H1 (cell line): ENCODE data around the gene TFAP2C. TPM values are rescaled to one million over a fixed set of nuclear protein-coding genes. Genes with fewer than 3 reads are reported as not detected.

Source experiments
- CTCF ChIA-PET: fragments of 300-600 bp; sonication (Branson Sonifier 250); formaldehyde crosslinking; loops from one replicate; lab custom pipeline; 2021; ENCODE audit not compliant: partially characterized antibody; lab: Charles Lee
- POLR2A ChIA-PET: fragments of 300-600 bp; sonication (Branson Sonifier 250); formaldehyde crosslinking; loops from one replicate; lab custom pipeline; 2021; ENCODE audit warnings: inconsistent platforms; ENCODE audit not compliant: partially characterized antibody; lab: Charles Lee
- DNase-seq, 2 experiments: peaks; one replicate each; pipeline versions ENCODE4 v3.0.0 to v3.0.0-alpha.2; 2010 to 2022; ENCODE audit warnings: low spot score in 2 of 2, low read depth in 1 of 2, mixed read lengths in 1 of 2
- FAIRE-seq: peaks from 2 replicates; lab custom pipeline; 2011; peaks lifted over from hg19 to GRCh38; lab: Jason Lieb, UNC
- H2AFZ ChIP-seq: 2 replicates; pipeline ENCODE4 v1.8.1; 2012; ENCODE audit warnings: low read length, inconsistent platforms
- H2AK5ac ChIP-seq: 2 replicates; pipeline ENCODE4 v1.6.1; 2013; ENCODE audit warnings: low read depth, low read length
- H2BK120ac ChIP-seq: replicated peaks from 2 replicates; pipeline ENCODE3; 2013; ENCODE audit warnings: low read depth, low read length, inconsistent platforms
- H2BK12ac ChIP-seq: 2 replicates; pipeline ENCODE4 v1.6.1; 2013; ENCODE audit warnings: low read depth, low read length
- H2BK15ac ChIP-seq: 2 replicates; pipeline ENCODE4 v1.6.1; 2013; ENCODE audit warnings: low read length
- H2BK20ac ChIP-seq: 2 replicates; pipeline ENCODE4 v1.6.1; 2013; ENCODE audit warnings: low read length
- H2BK5ac ChIP-seq: 2 replicates; pipeline ENCODE4 v1.6.1; 2013; ENCODE audit warnings: low read depth, low read length
- H3K14ac ChIP-seq: 2 replicates; pipeline ENCODE4 v1.6.1; 2013; ENCODE audit warnings: inconsistent platforms; ENCODE audit not compliant: insufficient read length
- H3K18ac ChIP-seq: 2 replicates; pipeline ENCODE4 v1.6.1; 2013; ENCODE audit warnings: low read length; ENCODE audit errors: extremely low read depth
- H3K23ac ChIP-seq: 2 replicates; pipeline ENCODE4 v1.6.1; 2013; ENCODE audit warnings: inconsistent platforms; ENCODE audit not compliant: insufficient read length
- H3K23me2 ChIP-seq: 2 replicates; pipeline ENCODE4 v1.6.1; 2013; ENCODE audit warnings: low read depth, low read length
- H3K27ac ChIP-seq: 2 replicates; pipeline ENCODE4 v1.6.1; 2011; ENCODE audit warnings: low read depth, low read length, inconsistent platforms
- H3K27me3 ChIP-seq, 4 experiments: replicated peaks in 1 of 4; 1 replicate in 1 of 4; 2 replicates in 3 of 4; pipeline versions ENCODE4 v1.6.1 to v1.8.1; 2011 to 2013; ENCODE audit warnings: low read length in 3 of 4, mild to moderate bottlenecking in 3 of 4, inconsistent platforms in 2 of 4, mixed read lengths in 2 of 4, moderate library complexity in 1 of 4; ENCODE audit not compliant: control insufficient read depth in 3 of 4, insufficient read depth in 3 of 4; ENCODE audit errors: extremely low read depth in 1 of 4
- H3K36me3 ChIP-seq, 4 experiments: 2 replicates each; pipeline versions ENCODE4 v1.6.1 to v1.8.1; 2011 to 2013; ENCODE audit warnings: mild to moderate bottlenecking in 4 of 4, low read length in 3 of 4, moderate library complexity in 2 of 4, control low read depth in 1 of 4, inconsistent platforms in 1 of 4; ENCODE audit not compliant: insufficient read depth in 4 of 4, control insufficient read depth in 2 of 4
- H3K4ac ChIP-seq: replicated peaks from 2 replicates; pipeline ENCODE3; 2013; ENCODE audit warnings: low read length, low read depth, mixed read lengths, inconsistent platforms; ENCODE audit not compliant: insufficient read length
- H3K4me1 ChIP-seq, 4 experiments: replicated peaks in 1 of 4; 1 replicate in 1 of 4; 2 replicates in 3 of 4; pipeline versions ENCODE4 v1.6.1 to v1.8.1; 2011 to 2013; ENCODE audit warnings: low read length in 3 of 4, inconsistent platforms in 2 of 4, mixed read lengths in 1 of 4; ENCODE audit not compliant: insufficient read depth in 4 of 4, control insufficient read depth in 3 of 4
- H3K4me2 ChIP-seq, 2 experiments: 2 replicates each; pipeline versions ENCODE4 v1.6.1 to v1.8.1; 2011 to 2013; ENCODE audit warnings: low read depth in 2 of 2, low read length in 2 of 2, control low read depth in 1 of 2, inconsistent platforms in 1 of 2, mild to moderate bottlenecking in 1 of 2; ENCODE audit not compliant: insufficient read depth in 1 of 2
- H3K4me3 ChIP-seq, 4 experiments: fragments of 200-600, 300-600 bp in 1 of 4; sonication (generic), shearing (Covaris generic), sonication (Bioruptor Twin) in 1 of 4; 2 replicates each; pipeline versions ENCODE4 v1.5.1 to v1.8.1; 2011 to 2016; ENCODE audit warnings: low read length in 4 of 4, low read depth in 3 of 4, control low read depth in 2 of 4, inconsistent platforms in 2 of 4, mild to moderate bottlenecking in 2 of 4, mixed read lengths in 1 of 4, moderate library complexity in 1 of 4; ENCODE audit not compliant: insufficient read depth in 2 of 4; ENCODE audit errors: extremely low read depth in 1 of 4
- H3K56ac ChIP-seq: replicated peaks from 2 replicates; pipeline ENCODE3; 2013; ENCODE audit warnings: low read depth, mild to moderate bottlenecking, mixed read lengths, low read length, inconsistent platforms; ENCODE audit not compliant: insufficient read length
- H3K79me1 ChIP-seq: 2 replicates; pipeline ENCODE4 v1.6.1; 2013; ENCODE audit warnings: low read depth, low read length, control low read depth
- H3K79me2 ChIP-seq, 2 experiments: 2 replicates each; pipeline versions ENCODE4 v1.6.1 to v1.8.1; 2012 to 2013; ENCODE audit warnings: low read length in 2 of 2, mild to moderate bottlenecking in 2 of 2, inconsistent platforms in 1 of 2; ENCODE audit not compliant: insufficient read depth in 2 of 2, control insufficient read depth in 1 of 2
- H3K9ac ChIP-seq, 4 experiments: replicated peaks in 1 of 4; 1 replicate in 1 of 4; 2 replicates in 3 of 4; pipeline versions ENCODE4 v1.6.1 to v1.8.1; 2011 to 2013; ENCODE audit warnings: low read depth in 3 of 4, low read length in 3 of 4, control low read depth in 2 of 4, mild to moderate bottlenecking in 2 of 4, moderate library complexity in 2 of 4, inconsistent platforms in 1 of 4; ENCODE audit errors: extremely low read depth in 1 of 4
- H3K9me3 ChIP-seq, 2 experiments: 2 replicates each; pipeline versions ENCODE4 v1.6.1 to v1.8.1; 2012 to 2013; ENCODE audit warnings: mild to moderate bottlenecking in 2 of 2, moderate library complexity in 2 of 2, control low read depth in 1 of 2, inconsistent platforms in 1 of 2, low read depth in 1 of 2, low read length in 1 of 2, mixed read lengths in 1 of 2; ENCODE audit not compliant: insufficient read depth in 2 of 2
- H4K20me1 ChIP-seq, 2 experiments: replicated peaks in 1 of 2; 2 replicates each; pipeline versions ENCODE3 to v1.8.1; 2011 to 2013; ENCODE audit warnings: inconsistent platforms in 2 of 2, low read length in 2 of 2, mild to moderate bottlenecking in 1 of 2; ENCODE audit not compliant: insufficient read depth in 2 of 2, control insufficient read depth in 1 of 2
- H4K5ac ChIP-seq: 2 replicates; pipeline ENCODE4 v1.6.1; 2013; ENCODE audit warnings: low read length, low read depth, mixed read lengths, inconsistent platforms; ENCODE audit not compliant: insufficient read length
- H4K8ac ChIP-seq: 2 replicates; pipeline ENCODE4 v1.8.0; 2013; ENCODE audit warnings: mild to moderate bottlenecking, moderate library complexity, low read length, inconsistent platforms; ENCODE audit not compliant: insufficient read depth; ENCODE audit errors: extremely low read depth
- H4K91ac ChIP-seq: replicated peaks from 2 replicates; pipeline ENCODE3; 2013; ENCODE audit warnings: low read length, mixed read lengths, inconsistent platforms; ENCODE audit not compliant: insufficient read length
- ASH2L ChIP-seq: fragments of 200-600, 300-600 bp; sonication (generic); IDR thresholded peaks from one replicate; pipeline ENCODE4 v1.7.1; 2017; ENCODE audit warnings: low read length
- CHD1 ChIP-seq: IDR thresholded peaks from 2 replicates; pipeline ENCODE4 v1.6.1; 2012; ENCODE audit warnings: low read depth, low read length, improper control_type of control experiment
- CHD2 ChIP-seq: IDR thresholded peaks from 2 replicates; pipeline ENCODE4 v1.6.1; 2012; ENCODE audit warnings: low read length, improper control_type of control experiment
- CREB1 ChIP-seq: IDR thresholded peaks from 2 replicates; pipeline ENCODE4 v1.6.1; 2012; ENCODE audit warnings: inconsistent platforms
- EP300 ChIP-seq, 2 experiments: IDR thresholded peaks; 1 replicate in 1 of 2; 2 replicates in 1 of 2; pipeline ENCODE4 v1.6.1; 2011 to 2012; ENCODE audit warnings: low read depth in 2 of 2, low read length in 2 of 2, mild to moderate bottlenecking in 2 of 2, borderline replicate concordance in 1 of 2, inconsistent platforms in 1 of 2, moderate library complexity in 1 of 2
- EZH2 ChIP-seq: fragments of 200-600 bp; sonication (generic); IDR thresholded peaks from 2 replicates; pipeline ENCODE4 v1.7.1; 2012; ENCODE audit warnings: low read depth, mild to moderate bottlenecking, moderate library complexity, low read length, inconsistent platforms; ENCODE audit not compliant: severe bottlenecking
- SAP30 ChIP-seq: fragments of 300-600 bp; sonication (generic); IDR thresholded peaks from 2 replicates; pipeline ENCODE4 v1.7.1; 2012; ENCODE audit warnings: low read length, moderate library complexity, mild to moderate bottlenecking, inconsistent platforms; ENCODE audit not compliant: insufficient read depth, insufficient replicate concordance
- SIRT6 ChIP-seq: IDR thresholded peaks from one replicate; pipeline ENCODE4 v1.7.1; 2012; ENCODE audit warnings: low read length, inconsistent platforms
- TAF7 ChIP-seq: optimal IDR thresholded peaks from 2 replicates; pipeline ENCODE3; 2011; ENCODE audit warnings: low read depth, mild to moderate bottlenecking, inconsistent platforms, low read length, moderate library complexity, borderline replicate concordance
- WGBS, 2 experiments: shearing (Covaris generic) in 1 of 2; methylation state at CpG; one replicate each; pipeline versions ENCODE4 v1.1.6 to v1.1.7; 2013 to 2015; ENCODE audit warnings: low lambda C conversion rate in 2 of 2, mixed read lengths in 2 of 2, inconsistent platforms in 1 of 2, low coverage in 1 of 2, missing lambda C conversion rate in 1 of 2; ENCODE audit not compliant: insufficient replicate concordance in 2 of 2, insufficient coverage in 1 of 2, insufficient read length in 1 of 2; ENCODE audit errors: extremely low coverage in 1 of 2, missing lambda C conversion rate in 1 of 2; 5-methylcytosine and 5-hydroxymethylcytosine counted together
- polyA plus RNA-seq, 7 experiments: library from polyadenylated mRNA; depleted of rRNA in 3 of 7; stranded (reverse) in 5 of 7; unstranded in 2 of 7; fragments of >200 nt in 5 of 7; fragments of 200-250 nt in 2 of 7; gene quantifications; 1 replicate in 5 of 7; 2 replicates in 1 of 7; 4 replicates in 1 of 7; pipeline versions ENCODE4 v1.2.1 to v1.2.3, GENCODE V29; 2011 to 2013; ENCODE audit warnings: missing spikeins in 2 of 7, mixed read lengths in 2 of 7
- total RNA-seq: library from RNA; stranded (reverse); fragmentation: NEBNext Ultra II Directional; extraction: Animal tissue kit (Norgen Biotek cat#: 25700); gene quantifications from 2 replicates; pipeline ENCODE4 v1.2.1, GENCODE V29; 2021

TFAP2C gene
- total and polyA plus RNA-seq, 2 of the 8 experiments (the other 6 are each of a cell fraction or from before 2014, with no cell fraction given), result 1.7 to 5.8 TPM

DNA sequence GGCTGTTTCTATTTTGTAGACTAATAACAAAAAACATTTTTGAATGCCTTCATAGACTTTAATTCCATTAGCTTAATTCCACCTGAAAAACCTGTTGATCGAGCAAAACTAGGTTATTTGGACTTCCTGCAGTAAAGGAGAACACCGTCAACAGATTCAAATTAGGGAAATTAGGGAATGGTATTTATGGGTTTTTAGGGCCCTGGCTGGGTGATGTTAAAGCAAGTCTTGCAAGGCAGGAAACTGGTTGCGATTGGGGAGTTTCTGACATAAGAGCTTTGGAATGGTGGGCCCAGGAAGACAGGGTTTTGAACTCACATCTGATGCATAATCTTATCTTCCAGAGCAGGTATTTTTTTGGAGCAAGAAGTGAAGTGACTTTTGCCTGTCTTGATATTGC lies 40.1 kb upstream of the TFAP2C start:
- Histone ChIP-seq H3K27me3 (no peaks in the 10 kb centered on the region; a peak in 1 of 7 replicates), H2BK15ac (no peak overlapping the region), H3K4ac (no peak overlapping the region), H3K23ac (no peak overlapping the region), H2BK20ac (no peak overlapping the region), H4K91ac (no peak overlapping the region), H2AFZ (no peak overlapping the region), H3K79me1 (no peaks in the 10 kb centered on the region), H2BK5ac (no peak overlapping the region), H3K9me3 (no peaks in the 10 kb centered on the region), H3K56ac (no peak overlapping the region), H4K8ac (no peak overlapping the region), H3K79me2 (no peaks in the 10 kb centered on the region), H3K4me1 (peaks cover 0 to 2% (median 0%) of the 10 kb centered on the region in 4 experiments; a peak in 1 of 7 replicates), H3K18ac (no peak overlapping the region), H3K27ac (no peak overlapping the region), H4K5ac (no peak overlapping the region), H3K4me2 (no peak overlapping the region), H3K9ac (no peak overlapping the region), H3K4me3 (no peak overlapping the region), H3K36me3 (no peaks in the 10 kb centered on the region), H4K20me1 (no peaks in the 10 kb centered on the region), H2BK120ac (no peak overlapping the region), H2BK12ac (no peak overlapping the region), H2AK5ac (no peak overlapping the region), H3K14ac (no peak overlapping the region), H3K23me2 (no peaks in the 10 kb centered on the region)
- no peak for FAIRE-seq
- no peak for DNase-seq
- ChIA-PET CTCF (interaction anchor here (0.5 to 1.0 kb wide), 6 partner anchors 8 to 545 kb away, joined by 3 to 5 read pairs (median 3); no protein-coding TSS in a partner anchor), POLR2A (no interaction called here)
- 91% methylated on average over 3 of the region's 3 CpGs; no CpG with 5 or more reads in 1 of the 2 experiments for WGBS, 2 experiments
- no peak for TF ChIP-seq EZH2
- no peak for TF ChIP-seq CREB1
- no peak for TF ChIP-seq SIRT6
- no peak for TF ChIP-seq SAP30
- no peak for TF ChIP-seq CHD2
- no peak for TF ChIP-seq CHD1
- TF ChIP-seq TAF7, result no peak
- TF ChIP-seq EP300 (IDR thresholded peaks at IDR 0.05; ENCODE audit: borderline replicate concordance in 1 of 2, low read depth in 2 of 2, low read length in 2 of 2), result no peak
- TF ChIP-seq ASH2L, result no peak
